ENCODE measurements around the gene HADHA. TPM values are rescaled to one million over a fixed set of nuclear protein-coding genes. Genes with fewer than 3 reads are reported as not detected.

HADHA gene
- total RNA-seq, 1 donor, result 116 TPM

GRCh38 chr2:26190369-26190768 lies 54.1 kb downstream of the HADHA start:
- Histone ChIP-seq H3K9me3 (ENCODE audit: low read depth, low read length) (no peaks in the 10 kb centered on the region), H3K27me3 (ENCODE audit: insufficient read depth, low read length) (no peaks in the 10 kb centered on the region), H3K4me1 (ENCODE audit: insufficient read depth, low read length) (peaks cover 8% of the 10 kb centered on the region), H3K4me3 (ENCODE audit: low read length) (no peak overlapping the region)

- Histone ChIP-seq H3K4me3 (ENCODE audit: low read length) (no peak overlapping the region), H3K27me3 (ENCODE audit: insufficient read depth, low read length) (no peaks in the 10 kb centered on the region), H3K4me1 (ENCODE audit: insufficient read depth, low read length) (peaks cover 12% of the 10 kb centered on the region), H3K9me3 (ENCODE audit: low read depth, low read length) (no peaks in the 10 kb centered on the region)
Observed at GRCh38 chr2:26189751-26190150, 54.7 kb downstream of the HADHA start.

DNA sequence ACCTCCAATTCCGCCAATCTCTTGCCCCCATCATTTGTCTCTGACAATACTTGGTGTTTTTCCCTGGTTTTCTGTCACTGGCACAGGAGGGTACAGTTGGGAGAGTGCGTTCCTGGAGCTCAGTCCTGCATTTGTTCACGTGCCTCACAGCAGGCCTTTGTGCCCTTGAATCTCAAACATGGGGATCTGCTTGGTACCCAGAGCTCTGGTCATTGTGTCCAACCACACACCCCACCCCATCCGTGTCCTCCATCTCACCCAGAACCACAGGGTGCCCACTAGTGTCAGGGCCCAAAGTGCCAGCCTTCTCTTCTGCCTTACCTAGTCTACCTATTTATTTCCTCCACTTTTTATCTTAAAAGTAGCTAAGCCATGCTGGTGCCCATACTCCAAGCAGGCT lies 55.3 kb downstream of the HADHA start:
- no peaks in the 10 kb centered on the region for H3K27me3 ChIP-seq (ENCODE audit: insufficient read depth, low read length)
- H3K4me3 ChIP-seq (ENCODE audit: low read length), result no peak overlapping the region
- H3K9me3 ChIP-seq (ENCODE audit: low read depth, low read length), result no peaks in the 10 kb centered on the region
- peaks cover 16% of the 10 kb centered on the region for H3K4me1 ChIP-seq (ENCODE audit: insufficient read depth, low read length)

- H3K9me3 ChIP-seq (ENCODE audit: low read depth, low read length), result no peaks in the 10 kb centered on the region
- H3K4me3 ChIP-seq (ENCODE audit: low read length), result no peak overlapping the region
- peaks cover 19% of the 10 kb centered on the region for H3K4me1 ChIP-seq (ENCODE audit: insufficient read depth, low read length)
- H3K27me3 ChIP-seq (ENCODE audit: insufficient read depth, low read length), result no peaks in the 10 kb centered on the region
Observed at GRCh38 chr2:26187537-26188104, 56.8 kb downstream of the HADHA start.

GRCh38 chr2:26187114-26187513 lies 57.3 kb downstream of the HADHA start:
- Histone ChIP-seq H3K27me3 (ENCODE audit: insufficient read depth, low read length) (no peaks in the 10 kb centered on the region), H3K4me3 (ENCODE audit: low read length) (no peak overlapping the region), H3K9me3 (ENCODE audit: low read depth, low read length) (no peaks in the 10 kb centered on the region), H3K4me1 (ENCODE audit: insufficient read depth, low read length) (peaks cover 19% of the 10 kb centered on the region)

- peaks cover 19% of the 10 kb centered on the region for H3K4me1 ChIP-seq (ENCODE audit: insufficient read depth, low read length)
- no peaks in the 10 kb centered on the region for H3K27me3 ChIP-seq (ENCODE audit: insufficient read depth, low read length)
- H3K9me3 ChIP-seq (ENCODE audit: low read depth, low read length), result no peaks in the 10 kb centered on the region
- H3K4me3 ChIP-seq (ENCODE audit: low read length), result no peak overlapping the region
Observed at GRCh38 chr2:26185954-26186770, 58.3 kb downstream of the HADHA start.

GRCh38 chr2:26185304-26185928 lies 59.0 kb downstream of the HADHA start:
- Histone ChIP-seq H3K4me3 (ENCODE audit: low read length) (peak overlapping the region; percentile 44), H3K4me1 (ENCODE audit: insufficient read depth, low read length) (peaks cover 19% of the 10 kb centered on the region), H3K27me3 (ENCODE audit: insufficient read depth, low read length) (no peaks in the 10 kb centered on the region), H3K9me3 (ENCODE audit: low read depth, low read length) (no peaks in the 10 kb centered on the region)

- H3K4me1 ChIP-seq (ENCODE audit: insufficient read depth, low read length), result peaks cover 19% of the 10 kb centered on the region
- peak overlapping the region; percentile 44 for H3K4me3 ChIP-seq (ENCODE audit: low read length)
- peaks cover 3% of the 10 kb centered on the region for H3K27me3 ChIP-seq (ENCODE audit: insufficient read depth, low read length)
- H3K9me3 ChIP-seq (ENCODE audit: low read depth, low read length), result no peaks in the 10 kb centered on the region
Observed at GRCh38 chr2:26184555-26185303, 59.7 kb downstream of the HADHA start.

GRCh38 chr2:26184121-26184520 lies 60.3 kb downstream of the HADHA start:
- peaks cover 24% of the 10 kb centered on the region for H3K4me1 ChIP-seq (ENCODE audit: insufficient read depth, low read length)
- H3K9me3 ChIP-seq (ENCODE audit: low read depth, low read length), result no peaks in the 10 kb centered on the region
- no peak overlapping the region for H3K4me3 ChIP-seq (ENCODE audit: low read length)

DNA sequence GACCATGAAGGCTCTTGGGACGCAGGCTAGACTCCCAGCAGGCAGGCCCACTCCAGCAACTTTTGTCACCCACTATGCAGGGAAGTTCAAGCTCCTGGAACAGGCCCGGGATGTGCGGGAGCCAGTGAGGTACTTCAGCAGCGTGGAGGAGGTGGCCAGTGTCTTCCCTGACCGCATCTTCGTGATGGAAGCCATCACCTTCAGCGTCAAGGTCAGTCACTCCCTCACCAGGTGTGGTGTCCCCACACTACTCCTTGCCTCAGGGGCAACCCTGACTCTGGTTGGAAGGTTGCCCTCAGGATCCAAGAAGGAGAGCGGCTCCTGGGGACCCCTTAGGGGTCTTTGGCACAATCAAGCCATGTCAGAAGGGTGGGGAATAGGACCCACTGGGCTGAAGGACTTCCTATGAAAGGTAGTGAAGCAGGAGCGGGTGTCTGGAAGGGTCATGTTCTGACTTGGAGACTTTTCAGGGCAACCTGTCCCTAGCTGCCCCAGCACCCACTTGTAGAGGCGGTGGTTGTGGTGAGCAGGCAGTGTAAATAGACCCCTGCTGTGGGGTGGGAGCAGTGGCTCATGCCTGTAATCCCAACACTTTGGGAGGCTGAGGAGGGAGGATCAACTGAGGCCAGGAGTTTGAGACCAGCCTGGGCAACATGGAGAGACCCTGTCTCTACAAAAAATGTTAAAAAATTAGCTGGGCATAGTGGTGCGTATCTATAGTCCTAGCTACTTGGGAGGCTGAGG lies 61.4 kb downstream of the HADHA start:
- H3K4me1 ChIP-seq (ENCODE audit: insufficient read depth, low read length), result peaks cover 27% of the 10 kb centered on the region
- H3K9me3 ChIP-seq (ENCODE audit: low read depth, low read length), result no peaks in the 10 kb centered on the region
- peaks cover 8% of the 10 kb centered on the region for H3K27me3 ChIP-seq (ENCODE audit: insufficient read depth, low read length)
- no peak overlapping the region for H3K4me3 ChIP-seq (ENCODE audit: low read length)

More at GRCh38 chr2:26184121-26184520, 60.3 kb downstream of the HADHA start:
- H3K27me3 ChIP-seq (ENCODE audit: insufficient read depth, low read length), result peaks cover 7% of the 10 kb centered on the region

- Histone ChIP-seq H3K9me3 (ENCODE audit: low read depth, low read length) (no peaks in the 10 kb centered on the region), H3K4me3 (ENCODE audit: low read length) (no peak overlapping the region), H3K4me1 (ENCODE audit: insufficient read depth, low read length) (peaks cover 27% of the 10 kb centered on the region), H3K27me3 (ENCODE audit: insufficient read depth, low read length) (peaks cover 8% of the 10 kb centered on the region)
Observed at GRCh38 chr2:26182441-26182840, 62.0 kb downstream of the HADHA start.

- peaks cover 14% of the 10 kb centered on the region for H3K4me1 ChIP-seq (ENCODE audit: insufficient read depth, low read length)
- peaks cover 14% of the 10 kb centered on the region for H3K27me3 ChIP-seq (ENCODE audit: insufficient read depth, low read length)
- H3K4me3 ChIP-seq (ENCODE audit: low read length), result no peak overlapping the region
- no peaks in the 10 kb centered on the region for H3K9me3 ChIP-seq (ENCODE audit: low read depth, low read length)
Observed at GRCh38 chr2:26179446-26179913, 65.0 kb downstream of the HADHA start.

GRCh38 chr2:26178746-26179436 lies 65.5 kb downstream of the HADHA start:
- Histone ChIP-seq H3K9me3 (ENCODE audit: low read depth, low read length) (no peaks in the 10 kb centered on the region), H3K27me3 (ENCODE audit: insufficient read depth, low read length) (peaks cover 20% of the 10 kb centered on the region), H3K4me1 (ENCODE audit: insufficient read depth, low read length) (peaks cover 8% of the 10 kb centered on the region), H3K4me3 (ENCODE audit: low read length) (peak overlapping the region; percentile 30)

DNA sequence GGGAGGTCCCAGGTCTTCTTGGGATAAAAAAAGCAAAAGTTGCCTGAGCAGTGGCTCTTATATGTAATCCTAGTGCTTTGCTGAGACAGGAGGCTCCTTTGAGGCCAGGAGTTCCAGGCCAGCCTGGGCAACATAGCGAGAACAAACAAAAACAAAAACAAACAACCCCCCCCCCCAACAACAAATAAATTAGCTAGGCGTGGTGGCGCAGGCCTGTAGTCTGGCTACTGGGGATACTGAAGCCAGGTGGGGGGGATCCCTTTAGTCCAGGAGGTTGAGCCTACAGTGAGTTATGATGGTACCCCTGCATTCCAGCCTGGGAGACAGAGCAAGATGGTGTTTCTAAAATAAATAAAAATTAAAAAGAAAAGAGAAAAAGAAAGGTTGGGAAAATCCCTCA lies 66.2 kb downstream of the HADHA start:
- Histone ChIP-seq H3K4me3 (ENCODE audit: low read length) (no peak overlapping the region), H3K27me3 (ENCODE audit: insufficient read depth, low read length) (peaks cover 23% of the 10 kb centered on the region)

More for the DNA sequence above, 66.2 kb downstream of the HADHA start:
- Histone ChIP-seq H3K4me1 (ENCODE audit: insufficient read depth, low read length) (peaks cover 8% of the 10 kb centered on the region), H3K9me3 (ENCODE audit: low read depth, low read length) (no peaks in the 10 kb centered on the region)
